Vagina (tissue), 2 donors: Measurements from ENCODE around the gene ELAVL4.

Source experiments
- CTCF ChIP-seq, 3 experiments: fragments of 450-650 bp in 2 of 3; fragments of 200-600 bp in 1 of 3; sonication (generic) in 1 of 3; IDR thresholded peaks; one replicate each; pipeline ENCODE4 v1.5.1; 2017 to 2019; ENCODE audit warnings: antibody characterized with exemption in 3 of 3, mild to moderate bottlenecking in 2 of 3, moderate library complexity in 2 of 3
- POLR2AphosphoS5 ChIP-seq, 2 donors: sonication (generic); formaldehyde crosslinking; IDR thresholded peaks; one replicate each; pipeline ENCODE4 v1.9.0; 2017; ENCODE audit warnings: antibody characterized with exemption in 2 of 2, mild to moderate bottlenecking in 2 of 2, low read depth in 1 of 2; ENCODE audit not compliant: insufficient read depth in 1 of 2

DNA sequence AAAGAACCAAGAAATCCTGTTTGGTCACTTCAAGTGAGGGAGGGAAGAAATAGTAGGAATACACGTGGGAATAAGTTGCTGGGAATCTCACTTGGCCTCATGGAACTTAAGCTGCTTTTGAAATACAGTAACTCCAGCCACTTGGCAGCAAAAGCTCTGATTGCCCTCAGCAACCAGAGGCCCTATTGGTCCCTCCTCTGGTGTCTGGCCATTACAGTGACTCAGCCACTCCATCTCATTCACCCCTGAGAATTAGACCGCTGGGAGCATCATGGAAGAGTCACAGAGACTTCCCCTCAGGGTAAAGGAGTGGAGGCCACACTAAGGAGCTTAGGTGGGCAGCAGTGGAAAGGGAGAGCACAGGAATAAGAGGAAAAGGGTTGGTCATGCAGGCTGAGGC, 99.6 kb downstream of the ELAVL4 start:
- TF ChIP-seq POLR2AphosphoS5 (IDR thresholded peaks at IDR 0.05; ENCODE audit: insufficient read depth in 1 of 2, low read depth in 1 of 2) (no peak), CTCF (IDR thresholded peaks at IDR 0.05) (no peak)
